Coronary artery (tissue), 2 donors: Measurements from ENCODE around the gene PACSIN1.

Experiments used
- DNase-seq: peaks from one replicate; pipeline ENCODE4 v3.0.0-alpha.2; 2017; ENCODE audit warnings: low spot score
- H3K27ac ChIP-seq, 2 donors: fragments of 200-600 bp; sonication (generic); one replicate each; pipeline ENCODE4 v1.5.1; 2016 to 2019
- H3K4me3 ChIP-seq: fragments of 200-600 bp; sonication (generic); 2 replicates; pipeline ENCODE4 v1.5.1; 2016; ENCODE audit warnings: mild to moderate bottlenecking, moderate library complexity
- TF ChIP-seq, protein P1 (sequence below): fragments of 200-600 bp; sonication (generic); IDR thresholded peaks from one replicate; pipeline ENCODE4 v1.5.1; 2019; ENCODE audit warnings: antibody characterized with exemption

Gene PACSIN1

DNA sequence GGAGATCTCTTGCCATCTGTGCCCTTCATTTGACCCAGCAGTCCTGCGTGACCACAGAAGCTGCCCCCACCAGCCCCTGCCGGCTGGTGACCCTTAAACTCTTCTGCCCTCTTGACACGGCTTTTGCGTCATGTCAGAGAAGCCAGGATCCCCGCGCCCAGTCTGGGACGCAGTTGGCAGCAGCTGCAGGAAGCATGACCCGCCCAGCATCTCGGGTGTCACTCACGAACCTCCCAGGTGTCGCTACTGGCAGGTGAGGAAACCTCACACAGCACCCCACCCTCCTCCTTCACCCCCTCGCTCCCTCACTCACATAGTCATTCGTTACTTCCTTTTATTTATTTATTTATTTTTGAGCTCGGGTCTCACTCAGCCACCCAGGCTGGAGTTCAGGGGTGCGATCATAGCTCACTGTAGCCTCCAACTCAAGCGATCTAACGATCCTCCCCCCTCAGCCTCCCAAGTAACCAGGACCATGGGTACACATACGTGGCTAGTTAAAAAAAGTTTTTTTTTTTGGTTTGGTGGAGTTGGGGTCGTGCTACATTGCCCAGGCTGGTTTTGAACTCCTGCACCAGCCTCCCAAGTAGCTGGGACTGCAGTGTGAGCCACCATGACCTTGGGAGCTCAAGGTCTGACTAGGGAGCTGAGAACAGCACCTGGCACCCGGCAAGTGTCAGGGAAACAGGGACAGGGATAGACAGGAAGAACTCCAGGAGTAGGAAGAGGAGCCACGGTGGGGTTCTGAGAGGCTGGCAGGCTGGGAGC lies 104.4 kb downstream of the PACSIN1 start:
- TF ChIP-seq, protein P1, sequence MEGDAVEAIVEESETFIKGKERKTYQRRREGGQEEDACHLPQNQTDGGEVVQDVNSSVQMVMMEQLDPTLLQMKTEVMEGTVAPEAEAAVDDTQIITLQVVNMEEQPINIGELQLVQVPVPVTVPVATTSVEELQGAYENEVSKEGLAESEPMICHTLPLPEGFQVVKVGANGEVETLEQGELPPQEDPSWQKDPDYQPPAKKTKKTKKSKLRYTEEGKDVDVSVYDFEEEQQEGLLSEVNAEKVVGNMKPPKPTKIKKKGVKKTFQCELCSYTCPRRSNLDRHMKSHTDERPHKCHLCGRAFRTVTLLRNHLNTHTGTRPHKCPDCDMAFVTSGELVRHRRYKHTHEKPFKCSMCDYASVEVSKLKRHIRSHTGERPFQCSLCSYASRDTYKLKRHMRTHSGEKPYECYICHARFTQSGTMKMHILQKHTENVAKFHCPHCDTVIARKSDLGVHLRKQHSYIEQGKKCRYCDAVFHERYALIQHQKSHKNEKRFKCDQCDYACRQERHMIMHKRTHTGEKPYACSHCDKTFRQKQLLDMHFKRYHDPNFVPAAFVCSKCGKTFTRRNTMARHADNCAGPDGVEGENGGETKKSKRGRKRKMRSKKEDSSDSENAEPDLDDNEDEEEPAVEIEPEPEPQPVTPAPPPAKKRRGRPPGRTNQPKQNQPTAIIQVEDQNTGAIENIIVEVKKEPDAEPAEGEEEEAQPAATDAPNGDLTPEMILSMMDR = no peak
- DNase-seq = no peak
- Histone ChIP-seq H3K4me3 (no peak overlapping the region), H3K27ac (no peak overlapping the region)

DNA sequence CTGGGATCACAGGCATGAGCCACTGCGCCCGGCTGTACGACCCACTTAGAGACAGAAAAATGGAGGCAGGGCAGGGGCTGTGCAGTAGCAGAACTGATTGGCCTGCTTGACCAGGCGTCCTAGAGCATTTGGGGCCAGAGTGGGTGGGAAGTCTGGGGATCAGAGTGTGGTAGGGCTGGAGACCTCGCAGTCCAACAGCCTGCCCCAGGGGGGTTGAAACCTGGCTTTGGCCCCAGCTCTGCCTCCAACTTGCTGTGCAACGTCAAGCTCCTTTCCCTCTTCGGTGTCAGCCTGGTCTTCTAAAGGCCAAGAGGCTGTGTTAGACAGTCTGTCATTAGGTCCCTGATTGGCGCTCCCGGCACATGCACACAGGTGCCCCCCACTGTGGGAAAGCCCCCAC lies 105.5 kb downstream of the PACSIN1 start:
- Histone ChIP-seq H3K27ac (no peak overlapping the region), H3K4me3 (no peak overlapping the region)
- DNase-seq = no peak
- TF ChIP-seq, protein P1 = no peak

DNA sequence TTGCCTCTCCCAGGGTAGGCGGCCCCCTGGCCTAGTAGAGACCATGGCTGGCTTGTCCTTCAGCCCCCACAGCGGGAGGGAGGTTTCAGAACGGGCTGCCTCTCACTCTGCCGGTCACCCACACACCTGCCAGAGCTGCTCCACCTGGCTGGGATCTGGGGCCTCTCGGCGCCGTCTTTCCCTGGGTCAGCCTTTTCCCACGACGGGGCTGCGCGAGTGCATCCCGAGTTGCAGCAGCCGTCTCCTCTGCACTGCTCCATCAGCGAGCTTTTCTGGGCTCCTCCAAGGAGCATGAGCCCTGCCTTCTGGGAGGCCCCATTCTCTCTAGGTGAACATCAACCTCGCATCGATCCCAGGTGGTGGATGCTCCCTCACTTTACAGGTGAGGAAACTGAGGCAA lies 106.1 kb downstream of the PACSIN1 start:
- TF ChIP-seq, protein P1 = no peak
- DNase-seq = no peak
- Histone ChIP-seq H3K27ac (no peak overlapping the region), H3K4me3 (no peak overlapping the region)

DNA sequence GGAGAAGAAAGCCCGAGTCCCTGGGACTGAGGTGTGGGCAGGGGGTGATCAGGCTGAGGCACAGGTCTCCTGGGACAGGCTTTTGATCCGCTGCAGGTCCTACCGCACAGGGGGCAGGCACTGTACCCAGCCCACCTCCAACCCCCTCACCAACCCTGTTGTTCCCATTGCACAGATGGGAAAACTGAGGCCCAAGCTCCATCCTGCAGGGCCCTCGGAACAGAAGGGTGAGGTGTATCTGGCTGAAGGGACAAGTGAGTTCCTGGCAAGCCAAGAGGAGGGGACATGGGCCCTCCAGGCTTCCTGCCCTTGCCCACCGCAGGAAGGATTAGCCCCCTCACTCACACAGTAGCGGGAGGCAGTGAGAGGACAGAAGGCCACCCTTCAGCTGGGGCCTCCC lies 106.7 kb downstream of the PACSIN1 start:
- Histone ChIP-seq H3K27ac (no peak overlapping the region), H3K4me3 (no peak overlapping the region)
- TF ChIP-seq, protein P1 = no peak
- no peak for DNase-seq

DNA sequence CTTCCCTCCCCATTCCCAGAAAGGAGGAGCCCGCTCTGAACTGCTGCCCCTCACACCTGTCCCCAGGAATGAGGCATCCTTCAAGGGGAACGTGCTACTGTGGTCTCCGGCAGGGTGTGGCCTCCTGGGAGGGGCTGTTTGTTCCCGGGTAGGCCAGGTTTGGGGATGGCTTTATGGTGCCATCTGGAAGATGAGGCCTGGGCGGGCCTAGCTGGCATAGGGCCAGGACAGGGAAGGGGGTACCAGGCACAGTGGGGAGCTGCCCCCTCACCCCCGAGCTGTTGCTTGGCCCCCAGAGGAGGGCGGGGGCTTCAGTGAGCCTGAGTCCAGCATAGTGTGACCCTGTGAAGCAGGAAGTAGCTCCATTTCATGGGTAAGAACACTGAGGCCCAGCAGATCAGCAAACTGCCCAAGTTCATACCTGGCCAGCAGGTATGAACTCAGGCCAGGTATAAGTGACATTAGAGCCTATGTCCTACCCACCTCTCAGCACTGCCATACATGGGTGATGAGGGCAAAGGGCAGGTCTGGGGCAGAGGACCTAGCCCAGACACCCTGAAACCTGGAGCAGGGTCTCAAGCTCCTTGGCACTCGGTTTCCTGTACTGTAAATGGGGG lies 107.8 kb downstream of the PACSIN1 start:
- TF ChIP-seq, protein P1 = no peak
- DNase-seq = no peak
- Histone ChIP-seq H3K27ac (no peak overlapping the region), H3K4me3 (no peak overlapping the region)

DNA sequence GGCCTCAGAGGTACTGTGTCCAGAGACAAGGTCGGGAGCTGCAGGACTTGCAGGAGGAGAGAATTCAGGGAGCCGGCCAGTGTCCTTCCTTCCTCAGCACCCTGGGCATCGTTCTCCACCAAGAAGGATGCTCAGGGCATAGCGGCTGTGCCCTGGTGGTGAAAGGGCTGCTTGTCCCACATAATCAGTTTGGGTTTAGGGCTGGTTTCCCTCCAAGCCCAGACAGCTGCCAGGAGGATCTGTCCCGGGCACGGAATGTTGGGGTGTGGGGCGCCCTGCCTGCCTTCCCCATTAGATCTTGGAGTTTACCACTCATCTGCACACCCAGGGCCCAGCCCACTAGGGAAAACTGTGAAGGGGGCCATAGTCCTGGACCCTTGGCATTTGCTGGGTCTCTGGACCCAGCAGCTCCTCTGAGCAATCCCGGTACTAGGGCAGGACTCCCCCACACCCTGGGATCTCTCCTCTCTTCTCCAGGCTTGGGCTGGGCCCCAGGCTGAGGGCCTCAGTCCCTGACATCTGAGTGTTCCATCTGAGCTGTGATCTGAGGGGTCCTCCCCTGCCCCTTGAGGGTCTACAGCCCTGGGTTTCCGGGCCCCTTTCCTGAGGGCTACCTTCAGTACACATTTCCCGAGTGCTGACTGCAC lies 108.9 kb downstream of the PACSIN1 start:
- no peak for DNase-seq
- Histone ChIP-seq H3K27ac (no peak overlapping the region), H3K4me3 (no peak overlapping the region)
- TF ChIP-seq, protein P1 = no peak

DNA sequence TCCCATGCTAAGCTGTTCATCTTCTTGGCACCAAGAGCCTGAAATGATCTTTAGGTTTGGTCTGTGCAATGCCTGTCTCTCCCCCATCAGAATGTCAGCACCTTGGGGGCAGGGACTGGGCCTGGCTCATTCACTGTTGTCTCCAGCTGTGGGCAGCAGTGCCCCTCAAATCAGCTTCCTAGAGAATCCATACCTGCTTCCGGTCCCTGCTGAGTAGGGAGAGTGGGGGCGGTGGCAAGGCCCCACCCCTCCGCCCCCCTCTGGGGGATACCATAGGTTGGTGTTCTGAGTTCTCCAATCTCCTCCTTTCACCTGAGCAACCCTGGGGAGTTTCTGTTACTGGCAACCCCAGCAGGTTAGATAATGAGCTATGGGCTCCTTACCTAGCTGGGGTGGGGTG lies 109.5 kb downstream of the PACSIN1 start:
- H3K4me3 ChIP-seq = no peak overlapping the region
- no peak for DNase-seq
- TF ChIP-seq, protein P1 = no peak
- no peak overlapping the region for H3K27ac ChIP-seq
